B cell (primary cell): Measurements from ENCODE around the gene IFT74. TPM values are rescaled to one million over a fixed set of nuclear protein-coding genes. Genes with fewer than 3 reads are reported as not detected.

Experiments used
- ATAC-seq: fragments of 200-7000 bp; cut with Tn5 transposase; one replicate; pipeline ENCODE4 v1.10.0; 2021; ENCODE audit warnings: low read depth, mild to moderate bottlenecking, moderate number of reproducible peaks, moderate library complexity
- CTCF ChIA-PET: fragments of 350-600 bp; sonication (Branson Sonifier 250); formaldehyde crosslinking; loops from one replicate; lab custom pipeline; 2021; ENCODE audit warnings: antibody characterized with exemption, inconsistent platforms; lab: Charles Lee
- POLR2A ChIA-PET: fragments of 350-600 bp; sonication (Branson Sonifier 250); formaldehyde crosslinking; loops from one replicate; lab custom pipeline; 2021; ENCODE audit warnings: antibody characterized with exemption; lab: Charles Lee
- DNase-seq: peaks from one replicate; pipeline ENCODE4 v3.0.0; 2013
- H2AFZ ChIP-seq: 2 replicates; pipeline ENCODE4 v1.6.1; 2012; ENCODE audit warnings: mild to moderate bottlenecking, low read depth, low read length; ENCODE audit not compliant: insufficient read depth, poor library complexity, severe bottlenecking
- H3K27ac ChIP-seq, 2 donors: 1 replicate in 1 of 2; 2 replicates in 1 of 2; pipeline ENCODE4 v1.5.1; 2012 to 2013; ENCODE audit warnings: low read length in 2 of 2, mild to moderate bottlenecking in 2 of 2, moderate library complexity in 1 of 2
- H3K27me3 ChIP-seq, 4 experiments: fragments of 200-600 bp in 1 of 4; sonication (generic) in 1 of 4; replicated peaks in 1 of 4; 1 replicate in 2 of 4; 2 replicates in 2 of 4; pipeline versions ENCODE4 v1.6.1 to v1.7.0; 2013 to 2016; ENCODE audit warnings: low read length in 3 of 4, mild to moderate bottlenecking in 2 of 4, mixed read lengths in 1 of 4, moderate library complexity in 1 of 4; ENCODE audit not compliant: insufficient read depth in 4 of 4, control insufficient read depth in 3 of 4; ENCODE audit errors: control extremely low read depth in 1 of 4
- H3K36me3 ChIP-seq, 2 experiments: replicated peaks in 1 of 2; 1 replicate in 1 of 2; 2 replicates in 1 of 2; pipeline versions ENCODE4 v1.6.1 to v1.7.1; 2013; ENCODE audit warnings: low read length in 1 of 2; ENCODE audit not compliant: insufficient read depth in 2 of 2, control insufficient read depth in 1 of 2; ENCODE audit errors: control extremely low read depth in 1 of 2, extremely low read depth in 1 of 2
- H3K4me1 ChIP-seq, 2 donors: fragments of 200-600 bp in 1 of 2; sonication (generic) in 1 of 2; 1 replicate in 1 of 2; 2 replicates in 1 of 2; pipeline versions ENCODE4 v1.5.1 to v1.6.1; 2013 to 2017; ENCODE audit warnings: low read length in 2 of 2; ENCODE audit not compliant: control insufficient read depth in 2 of 2, insufficient read depth in 2 of 2
- H3K4me2 ChIP-seq: replicated peaks from 2 replicates; pipeline ENCODE3; 2012; ENCODE audit warnings: mild to moderate bottlenecking, low read depth, low read length; ENCODE audit not compliant: poor library complexity, severe bottlenecking
- H3K4me3 ChIP-seq, 5 experiments: fragments of 200-600 bp in 1 of 5; sonication (generic) in 1 of 5; 1 replicate in 3 of 5; 2 replicates in 2 of 5; pipeline versions ENCODE4 v1.5.1 to v1.7.0; 2011 to 2016; ENCODE audit warnings: low read length in 4 of 5, mild to moderate bottlenecking in 4 of 5, low read depth in 2 of 5, control low read depth in 1 of 5, moderate library complexity in 1 of 5; ENCODE audit not compliant: insufficient read depth in 1 of 5; ENCODE audit errors: control extremely low read depth in 1 of 5, extremely low read depth in 1 of 5
- H3K79me2 ChIP-seq: fragments of 200-600 bp; sonication (generic); one replicate; pipeline ENCODE4 v1.6.0; 2016; ENCODE audit warnings: low read length; ENCODE audit not compliant: control insufficient read depth, insufficient read depth
- H3K9ac ChIP-seq: fragments of 200-600 bp; sonication (generic); 2 replicates; pipeline ENCODE4 v1.6.1; 2017; ENCODE audit warnings: mild to moderate bottlenecking, low read length, moderate library complexity
- H3K9me3 ChIP-seq, 3 donors: one replicate each; pipeline versions ENCODE4 v1.6.1 to v1.7.1; 2013; ENCODE audit warnings: low read length in 2 of 3; ENCODE audit not compliant: control insufficient read depth in 2 of 3, insufficient read depth in 1 of 3; ENCODE audit errors: control extremely low read depth in 1 of 3
- H4K20me1 ChIP-seq: 2 replicates; pipeline ENCODE4 v1.6.0; 2012; ENCODE audit warnings: mild to moderate bottlenecking, low read length; ENCODE audit not compliant: insufficient read depth, control insufficient read depth, poor library complexity, severe bottlenecking
- H3K27ac Mint-ChIP-seq: one replicate; pipeline ENCODE4 v1.8.0; 2021; ENCODE audit warnings: mixed read lengths
- H3K27me3 Mint-ChIP-seq: one replicate; pipeline ENCODE4 v1.8.0; 2021; ENCODE audit warnings: mixed read lengths
- H3K4me1 Mint-ChIP-seq: one replicate; pipeline ENCODE4 v1.8.0; 2021; ENCODE audit warnings: mixed read lengths
- H3K4me3 Mint-ChIP-seq: one replicate; pipeline ENCODE4 v1.8.0; 2021; ENCODE audit warnings: mixed read lengths
- H3K9me3 Mint-ChIP-seq: one replicate; pipeline ENCODE4 v1.8.0; 2022; ENCODE audit warnings: mixed read lengths; ENCODE audit not compliant: insufficient read depth
- EZH2 ChIP-seq: IDR thresholded peaks from 2 replicates; pipeline ENCODE4 v1.6.1; 2012; ENCODE audit warnings: borderline replicate concordance, low read depth, mild to moderate bottlenecking, moderate library complexity, low read length; ENCODE audit not compliant: insufficient read depth, poor library complexity, severe bottlenecking
- WGBS: methylation state at CpG from one replicate; pipeline ENCODE4 v1.1.5; 2013; ENCODE audit warnings: missing lambda C conversion rate; ENCODE audit not compliant: insufficient coverage; 5-methylcytosine and 5-hydroxymethylcytosine counted together
- intact Hi-C: fragments of 100-400 bp; cut with micrococcal nuclease; formaldehyde crosslinking; loops from one replicate; pipeline ENCODE4 v1.10.0; 2022
- polyA plus RNA-seq: library from polyadenylated mRNA; depleted of rRNA; stranded (reverse); fragments of >200 nt; gene quantifications from 2 replicates; pipeline ENCODE4 v1.2.3, GENCODE V29; 2012
- total RNA-seq, 2 donors: library from RNA; stranded (reverse); fragments of 120-200 nt in 1 of 2; gene quantifications; 1 replicate in 1 of 2; 2 replicates in 1 of 2; pipeline versions ENCODE4 v1.2.3 to v1.2.4, GENCODE V29; 2013 to 2022
- TF ChIP-seq, protein P1 (sequence below): fragments of 200-600 bp; IDR thresholded peaks from one replicate; pipeline ENCODE4 v1.8.0; 2022; ENCODE audit warnings: antibody characterized with exemption, mild to moderate bottlenecking

Gene IFT74
- total and polyA plus RNA-seq, 2 donors (not counting 1 experiment from before 2014, with no cell fraction given) = 2.0 to 22.6 TPM

DNA sequence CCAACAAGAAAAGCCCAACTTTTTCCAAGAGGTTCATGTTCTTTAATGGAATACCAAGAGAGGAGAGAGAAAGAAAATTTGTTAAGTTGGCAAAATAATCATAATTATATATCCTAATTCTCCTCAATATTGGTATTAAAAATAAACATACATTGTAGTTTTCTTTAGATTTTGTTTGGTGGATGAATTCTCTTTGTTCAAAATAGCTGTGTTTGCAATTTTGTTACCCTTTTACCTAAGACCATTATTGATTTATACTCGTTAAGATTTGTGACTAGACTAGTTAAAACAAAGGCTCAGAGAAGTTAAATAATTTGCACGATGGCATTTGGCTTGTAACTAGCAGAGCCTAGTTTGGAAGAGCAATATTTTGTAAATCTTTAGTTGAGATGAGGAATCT, 39.6 kb downstream of the IFT74 start:
- Mint-ChIP-seq H3K27ac (no peak overlapping the region), H3K4me3 (no peak overlapping the region), H3K4me1 (no peaks in the 10 kb centered on the region)

DNA sequence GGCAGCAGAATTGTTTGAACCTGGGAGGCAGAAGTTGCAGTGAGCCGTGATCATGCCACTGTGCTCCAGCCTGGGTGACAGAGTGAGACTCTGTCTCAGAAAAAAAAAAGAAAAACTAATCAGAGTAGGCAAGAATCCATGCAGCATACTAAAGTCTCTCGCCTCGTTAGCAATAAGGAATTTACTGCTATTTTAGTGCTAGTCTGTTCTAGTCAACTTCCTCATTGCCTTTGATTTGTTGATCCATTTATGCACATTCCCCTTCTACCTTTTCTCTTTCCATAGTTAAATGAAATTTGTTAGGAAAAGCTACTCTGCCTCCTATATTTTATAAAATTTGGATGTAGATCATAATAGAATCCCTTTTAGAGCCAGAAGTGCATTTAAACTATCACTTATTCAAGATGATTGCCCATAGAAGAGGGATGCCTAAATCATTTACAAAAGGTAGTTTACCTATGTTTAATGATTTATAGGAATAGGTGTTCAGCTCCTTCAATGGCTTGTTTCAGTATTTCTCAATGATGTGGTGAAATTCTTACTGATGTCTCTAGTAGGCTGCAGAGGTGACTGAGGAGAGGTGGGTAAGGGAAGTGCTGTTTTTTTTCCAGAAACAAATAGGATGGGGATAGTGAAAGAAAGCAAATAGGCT, 47.3 kb downstream of the IFT74 start:
- Histone ChIP-seq H3K9ac (no peak overlapping the region), H3K36me3 (no peaks in the 10 kb centered on the region), H2AFZ (no peak overlapping the region), H3K79me2 (no peaks in the 10 kb centered on the region), H3K27me3 (no peaks in the 10 kb centered on the region), H3K4me1 (no peaks in the 10 kb centered on the region), H3K4me3 (no peak overlapping the region), H3K9me3 (no peaks in the 10 kb centered on the region), H3K4me2 (no peak overlapping the region), H3K27ac (no peak overlapping the region), H4K20me1 (no peaks in the 10 kb centered on the region)
- intact Hi-C loops = no loop called here
- ChIA-PET CTCF (no interaction called here), POLR2A (no interaction called here)
- DNase-seq = no peak
- 100% methylated on average over 1 of the region's 3 CpGs for WGBS
- TF ChIP-seq, protein P1, sequence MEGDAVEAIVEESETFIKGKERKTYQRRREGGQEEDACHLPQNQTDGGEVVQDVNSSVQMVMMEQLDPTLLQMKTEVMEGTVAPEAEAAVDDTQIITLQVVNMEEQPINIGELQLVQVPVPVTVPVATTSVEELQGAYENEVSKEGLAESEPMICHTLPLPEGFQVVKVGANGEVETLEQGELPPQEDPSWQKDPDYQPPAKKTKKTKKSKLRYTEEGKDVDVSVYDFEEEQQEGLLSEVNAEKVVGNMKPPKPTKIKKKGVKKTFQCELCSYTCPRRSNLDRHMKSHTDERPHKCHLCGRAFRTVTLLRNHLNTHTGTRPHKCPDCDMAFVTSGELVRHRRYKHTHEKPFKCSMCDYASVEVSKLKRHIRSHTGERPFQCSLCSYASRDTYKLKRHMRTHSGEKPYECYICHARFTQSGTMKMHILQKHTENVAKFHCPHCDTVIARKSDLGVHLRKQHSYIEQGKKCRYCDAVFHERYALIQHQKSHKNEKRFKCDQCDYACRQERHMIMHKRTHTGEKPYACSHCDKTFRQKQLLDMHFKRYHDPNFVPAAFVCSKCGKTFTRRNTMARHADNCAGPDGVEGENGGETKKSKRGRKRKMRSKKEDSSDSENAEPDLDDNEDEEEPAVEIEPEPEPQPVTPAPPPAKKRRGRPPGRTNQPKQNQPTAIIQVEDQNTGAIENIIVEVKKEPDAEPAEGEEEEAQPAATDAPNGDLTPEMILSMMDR = no peak
- TF ChIP-seq EZH2 = no peak
- Mint-ChIP-seq H3K4me1 (no peaks in the 10 kb centered on the region), H3K27me3 (no peaks in the 10 kb centered on the region), H3K9me3 (peaks cover 4% of the 10 kb centered on the region), H3K27ac (no peak overlapping the region), H3K4me3 (no peak overlapping the region)
- no peak for ATAC-seq

More for the DNA sequence above, 39.6 kb downstream of the IFT74 start:
- H2AFZ ChIP-seq = no peak overlapping the region
- no peaks in the 10 kb centered on the region for H3K9me3 ChIP-seq
- ATAC-seq (no peak), DNase-seq (no peak)
- H3K27ac ChIP-seq = no peak overlapping the region
- POLR2A ChIA-PET = no interaction called here
- Mint-ChIP-seq H3K27me3 (no peaks in the 10 kb centered on the region), H3K9me3 (no peaks in the 10 kb centered on the region)
- TF ChIP-seq, protein P1 = no peak
- TF ChIP-seq EZH2 = no peak
- no peaks in the 10 kb centered on the region for H3K27me3 ChIP-seq
- no peaks in the 10 kb centered on the region for H3K79me2 ChIP-seq
- no peak overlapping the region for H3K4me3 ChIP-seq
- peaks cover 0 to 6% of the 10 kb centered on the region in 2 experiments for H3K36me3 ChIP-seq
- no peaks in the 10 kb centered on the region for H3K4me1 ChIP-seq
- WGBS = no CpG with 5 or more reads among the region's 2 CpGs
- intact Hi-C loops = no loop called here
- no peak overlapping the region for H3K4me2 ChIP-seq
- H4K20me1 ChIP-seq = no peaks in the 10 kb centered on the region
- no peak overlapping the region for H3K9ac ChIP-seq
- CTCF ChIA-PET = no interaction called here
